Measurements from ENCODE around the gene PCDHB15. TPM values are rescaled to one million over a fixed set of nuclear protein-coding genes. Genes with fewer than 3 reads are reported as not detected.
"Not testable (repeated sequence)": the region's sequence is repeated elsewhere in the genome, so short reads cannot be mapped to it uniquely, and the experiment has no call there.

PCDHB15 gene
- total RNA-seq (2014; rRNA removed; shearing (Covaris generic)) = 1.6 and 2.0 TPM in 2 replicates

DNA sequence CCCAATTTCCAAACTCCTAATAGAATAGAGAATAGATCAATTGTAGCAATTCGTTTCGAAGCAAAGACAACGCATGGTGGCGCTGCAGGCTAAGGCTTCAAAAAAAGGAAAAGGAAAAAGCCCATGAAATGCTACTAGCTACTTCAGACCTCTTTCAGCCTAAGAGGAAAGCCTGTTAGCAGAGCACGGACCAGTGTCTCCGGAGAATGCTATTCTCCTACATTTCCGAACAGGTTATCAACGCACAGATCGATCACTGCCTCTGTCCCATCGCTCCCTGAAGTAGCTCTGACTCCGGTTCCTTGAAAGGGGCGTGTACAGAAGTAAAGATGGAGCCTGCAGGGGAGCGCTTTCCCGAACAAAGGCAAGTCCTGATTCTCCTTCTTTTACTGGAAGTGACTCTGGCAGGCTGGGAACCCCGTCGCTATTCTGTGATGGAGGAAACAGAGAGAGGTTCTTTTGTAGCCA lies at the start of gene PCDHB15:
Gene PCDHB15 (plus strand): TSS at position 146 of the 468 bp plus-strand sequence. CDS start 184 bp downstream, at position 330.
- peak; percentile 47 for DNase-seq (ENCODE audit: low read depth)

DNA sequence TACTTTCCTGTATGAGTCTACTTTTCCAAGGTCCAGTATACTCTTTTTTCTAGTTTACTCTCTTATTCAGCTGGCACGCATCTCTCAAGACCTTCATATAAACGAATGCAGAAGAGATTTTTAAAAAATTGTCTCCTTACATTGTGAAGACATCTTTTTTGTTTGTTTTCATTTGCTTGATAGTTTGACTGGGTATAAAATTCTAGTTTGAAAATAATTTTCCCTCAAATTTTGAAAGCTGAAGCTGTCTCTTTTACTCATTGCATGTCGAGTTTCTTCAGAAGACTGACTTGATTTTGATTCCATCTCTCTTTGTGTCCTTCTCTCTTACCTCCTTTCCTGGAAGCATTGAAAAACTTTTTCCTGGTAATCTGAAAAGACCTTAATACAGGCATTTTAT lies 48.8 kb upstream of the PCDHB15 start:
- no peak for DNase-seq (ENCODE audit: low read depth)

DNA sequence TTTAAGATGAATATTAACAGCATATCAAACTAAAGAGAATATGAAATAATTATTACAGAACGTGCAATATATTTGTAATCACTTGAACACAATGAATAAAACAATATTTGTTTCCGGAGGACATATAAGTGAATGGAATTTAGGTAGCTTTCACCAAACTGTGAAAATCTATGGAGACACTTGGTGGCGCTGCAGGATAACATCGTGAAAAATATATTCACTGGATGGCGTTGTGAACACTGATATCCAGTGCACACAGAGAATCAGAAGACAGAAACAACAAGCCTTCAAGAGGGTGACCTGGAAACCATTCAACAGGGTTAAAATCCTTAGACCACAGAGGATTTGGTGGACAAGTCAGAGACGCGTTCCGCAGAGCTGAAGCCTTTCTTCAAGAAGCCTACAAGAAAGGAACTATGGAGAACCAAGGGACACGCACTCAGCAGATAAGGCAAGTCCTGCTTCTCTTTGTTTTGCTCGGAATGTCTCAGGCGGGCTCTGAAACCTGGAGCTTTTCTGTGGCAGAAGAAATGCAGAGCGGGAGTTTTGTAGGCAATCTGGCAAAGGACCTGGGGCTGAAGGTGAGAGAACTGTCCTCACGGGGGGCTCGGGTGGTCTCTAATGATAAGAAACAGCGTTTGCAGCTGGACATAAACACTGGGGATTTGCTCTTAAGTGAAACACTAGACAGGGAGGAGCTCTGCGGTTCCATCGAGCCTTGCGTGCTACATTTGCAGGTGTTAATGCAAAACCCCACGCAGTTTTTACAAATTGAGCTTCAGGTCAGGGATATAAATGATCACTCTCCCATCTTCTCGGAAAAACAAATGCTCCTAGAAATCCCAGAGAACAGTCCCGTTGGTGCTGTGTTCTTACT lies 45.6 kb upstream of the PCDHB15 start, which contains the start of gene PCDHB11:
Gene PCDHB11 (plus strand): TSS at position 269 of the 877 bp plus-strand sequence. CDS start 148 bp downstream, at position 417.
- no peak for DNase-seq (ENCODE audit: low read depth)

DNA sequence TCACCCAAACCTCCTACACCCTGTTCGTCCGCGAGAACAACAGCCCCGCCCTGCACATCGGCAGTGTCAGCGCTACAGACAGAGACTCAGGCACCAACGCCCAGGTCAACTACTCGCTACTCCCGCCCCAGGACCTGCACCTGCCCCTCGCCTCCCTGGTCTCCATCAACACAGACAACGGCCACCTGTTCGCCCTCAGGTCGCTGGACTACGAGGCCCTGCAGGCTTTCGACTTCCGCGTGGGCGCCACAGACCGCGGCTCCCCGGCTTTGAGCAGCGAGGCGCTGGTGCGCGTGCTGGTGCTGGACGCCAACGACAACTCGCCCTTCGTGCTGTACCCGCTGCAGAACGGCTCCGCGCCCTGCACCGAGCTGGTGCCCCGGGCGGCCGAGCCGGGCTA lies 44.1 kb upstream of the PCDHB15 start:
- DNase-seq (ENCODE audit: low read depth) = not testable (repeated sequence)

DNA sequence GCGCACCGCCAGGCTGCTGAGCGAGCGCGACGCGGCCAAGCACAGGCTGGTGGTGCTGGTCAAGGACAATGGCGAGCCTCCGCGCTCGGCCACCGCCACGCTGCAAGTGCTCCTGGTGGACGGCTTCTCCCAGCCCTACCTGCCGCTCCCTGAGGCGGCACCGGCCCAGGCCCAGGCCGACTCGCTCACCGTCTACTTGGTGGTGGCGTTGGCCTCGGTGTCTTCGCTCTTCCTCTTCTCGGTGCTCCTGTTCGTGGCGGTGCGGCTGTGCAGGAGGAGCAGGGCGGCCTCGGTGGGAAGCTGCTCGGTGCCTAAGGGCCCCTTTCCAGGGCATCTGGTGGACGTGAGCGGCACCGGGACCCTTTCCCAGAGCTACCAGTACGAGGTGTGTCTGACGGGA lies 43.5 kb upstream of the PCDHB15 start:
- not testable (repeated sequence) for DNase-seq (ENCODE audit: low read depth)

DNA sequence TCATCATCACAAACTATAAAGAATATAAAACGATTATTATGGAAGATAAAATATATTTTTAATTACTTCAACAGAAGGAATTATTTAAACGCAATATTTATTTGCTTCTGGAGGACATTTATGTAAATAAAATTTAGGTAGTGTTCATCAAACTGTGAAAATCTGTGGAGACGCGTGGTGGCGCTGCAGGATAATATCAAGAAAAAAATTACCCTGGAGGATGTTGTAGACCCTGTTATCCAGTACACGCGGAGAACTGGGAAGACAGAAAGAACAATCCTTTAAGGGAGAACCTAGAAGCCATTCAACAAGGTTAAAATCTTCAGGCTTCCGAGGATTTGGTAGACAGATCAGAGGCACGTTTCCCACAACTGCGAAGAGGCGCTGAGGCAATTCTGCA lies 36.7 kb upstream of the PCDHB15 start, which contains the start of gene PCDHB12:
Gene PCDHB12 (plus strand): TSS at position 242 of the 400 bp plus-strand sequence. CDS start 189 bp downstream, outside the sequence.
- DNase-seq (ENCODE audit: low read depth) = peak; percentile 56

DNA sequence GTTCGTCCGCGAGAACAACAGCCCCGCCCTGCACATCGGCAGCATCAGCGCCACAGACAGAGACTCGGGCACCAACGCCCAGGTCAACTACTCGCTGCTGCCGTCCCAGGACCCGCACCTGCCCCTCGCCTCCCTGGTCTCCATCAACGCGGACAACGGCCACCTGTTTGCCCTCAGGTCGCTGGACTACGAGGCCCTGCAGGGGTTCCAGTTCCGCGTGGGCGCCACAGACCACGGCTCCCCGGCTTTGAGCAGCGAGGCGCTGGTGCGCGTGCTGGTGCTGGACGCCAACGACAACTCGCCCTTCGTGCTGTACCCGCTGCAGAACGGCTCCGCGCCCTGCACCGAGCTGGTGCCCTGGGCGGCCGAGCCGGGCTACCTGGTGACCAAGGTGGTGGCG lies 34.9 kb upstream of the PCDHB15 start:
- not testable (repeated sequence) for DNase-seq (ENCODE audit: low read depth)

DNA sequence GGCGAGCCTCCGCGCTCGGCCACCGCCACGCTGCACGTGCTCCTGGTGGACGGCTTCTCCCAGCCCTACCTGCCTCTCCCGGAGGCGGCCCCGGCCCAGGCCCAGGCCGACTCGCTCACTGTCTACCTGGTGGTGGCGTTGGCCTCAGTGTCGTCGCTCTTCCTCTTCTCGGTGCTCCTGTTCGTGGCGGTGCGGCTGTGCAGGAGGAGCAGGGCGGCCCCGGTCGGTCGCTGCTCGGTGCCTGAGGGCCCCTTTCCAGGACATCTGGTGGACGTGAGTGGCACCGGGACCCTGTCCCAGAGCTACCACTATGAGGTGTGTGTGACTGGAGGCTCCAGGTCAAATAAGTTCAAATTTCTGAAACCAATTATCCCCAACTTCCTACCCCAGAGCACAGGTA lies 34.3 kb upstream of the PCDHB15 start:
- DNase-seq (ENCODE audit: low read depth) = not testable (repeated sequence)

DNA sequence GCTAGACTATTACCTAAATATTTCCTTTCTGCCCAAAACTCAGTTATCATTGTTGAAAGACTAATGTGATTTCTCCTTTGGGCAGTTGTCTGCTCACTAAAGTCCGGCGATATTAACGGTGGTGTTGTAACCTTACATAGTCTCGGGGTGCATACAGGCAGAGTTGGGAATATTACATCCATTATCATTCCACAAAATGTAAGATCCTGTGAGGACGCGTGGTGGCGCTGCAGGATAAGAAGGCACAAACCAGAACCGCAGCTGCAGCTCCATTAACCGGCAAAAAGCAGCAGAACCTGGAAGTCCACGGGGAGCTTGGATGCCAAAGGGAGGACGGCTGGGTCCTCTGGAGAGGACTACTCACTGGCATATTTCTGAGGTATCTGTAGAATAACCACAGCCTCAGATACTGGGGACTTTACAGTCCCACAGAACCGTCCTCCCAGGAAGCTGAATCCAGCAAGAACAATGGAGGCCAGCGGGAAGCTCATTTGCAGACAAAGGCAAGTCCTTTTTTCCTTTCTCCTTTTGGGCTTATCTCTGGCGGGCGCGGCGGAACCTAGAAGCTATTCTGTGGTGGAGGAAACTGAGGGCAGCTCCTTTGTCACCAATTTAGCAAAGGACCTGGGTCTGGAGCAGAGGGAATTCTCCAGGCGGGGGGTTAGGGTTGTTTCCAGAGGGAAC lies 31.4 kb upstream of the PCDHB15 start, which contains the start of gene PCDHB13:
Gene PCDHB13 (plus strand): TSS at position 264 of the 684 bp plus-strand sequence. CDS start 205 bp downstream, at position 469.
- DNase-seq (ENCODE audit: low read depth) = peak; percentile 66

DNA sequence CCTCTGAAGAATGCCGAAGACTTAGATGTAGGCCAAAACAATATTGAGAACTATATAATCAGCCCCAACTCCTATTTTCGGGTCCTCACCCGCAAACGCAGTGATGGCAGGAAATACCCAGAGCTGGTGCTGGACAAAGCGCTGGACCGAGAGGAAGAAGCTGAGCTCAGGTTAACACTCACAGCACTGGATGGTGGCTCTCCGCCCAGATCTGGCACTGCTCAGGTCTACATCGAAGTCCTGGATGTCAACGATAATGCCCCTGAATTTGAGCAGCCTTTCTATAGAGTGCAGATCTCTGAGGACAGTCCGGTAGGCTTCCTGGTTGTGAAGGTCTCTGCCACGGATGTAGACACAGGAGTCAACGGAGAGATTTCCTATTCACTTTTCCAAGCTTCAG lies 30.6 kb upstream of the PCDHB15 start:
- DNase-seq (ENCODE audit: low read depth) = not testable (repeated sequence)

DNA sequence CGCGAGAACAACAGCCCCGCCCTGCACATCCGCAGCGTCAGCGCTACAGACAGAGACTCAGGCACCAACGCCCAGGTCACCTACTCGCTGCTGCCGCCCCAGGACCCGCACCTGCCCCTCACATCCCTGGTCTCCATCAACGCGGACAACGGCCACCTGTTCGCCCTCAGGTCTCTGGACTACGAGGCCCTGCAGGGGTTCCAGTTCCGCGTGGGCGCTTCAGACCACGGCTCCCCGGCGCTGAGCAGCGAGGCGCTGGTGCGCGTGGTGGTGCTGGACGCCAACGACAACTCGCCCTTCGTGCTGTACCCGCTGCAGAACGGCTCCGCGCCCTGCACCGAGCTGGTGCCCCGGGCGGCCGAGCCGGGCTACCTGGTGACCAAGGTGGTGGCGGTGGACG lies 29.7 kb upstream of the PCDHB15 start:
- not testable (repeated sequence) for DNase-seq (ENCODE audit: low read depth)

DNA sequence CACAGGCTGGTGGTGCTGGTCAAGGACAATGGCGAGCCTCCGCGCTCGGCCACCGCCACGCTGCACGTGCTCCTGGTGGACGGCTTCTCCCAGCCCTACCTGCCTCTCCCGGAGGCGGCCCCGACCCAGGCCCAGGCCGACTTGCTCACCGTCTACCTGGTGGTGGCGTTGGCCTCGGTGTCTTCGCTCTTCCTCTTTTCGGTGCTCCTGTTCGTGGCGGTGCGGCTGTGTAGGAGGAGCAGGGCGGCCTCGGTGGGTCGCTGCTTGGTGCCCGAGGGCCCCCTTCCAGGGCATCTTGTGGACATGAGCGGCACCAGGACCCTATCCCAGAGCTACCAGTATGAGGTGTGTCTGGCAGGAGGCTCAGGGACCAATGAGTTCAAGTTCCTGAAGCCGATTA lies 29.2 kb upstream of the PCDHB15 start:
- DNase-seq (ENCODE audit: low read depth) = not testable (repeated sequence)

DNA sequence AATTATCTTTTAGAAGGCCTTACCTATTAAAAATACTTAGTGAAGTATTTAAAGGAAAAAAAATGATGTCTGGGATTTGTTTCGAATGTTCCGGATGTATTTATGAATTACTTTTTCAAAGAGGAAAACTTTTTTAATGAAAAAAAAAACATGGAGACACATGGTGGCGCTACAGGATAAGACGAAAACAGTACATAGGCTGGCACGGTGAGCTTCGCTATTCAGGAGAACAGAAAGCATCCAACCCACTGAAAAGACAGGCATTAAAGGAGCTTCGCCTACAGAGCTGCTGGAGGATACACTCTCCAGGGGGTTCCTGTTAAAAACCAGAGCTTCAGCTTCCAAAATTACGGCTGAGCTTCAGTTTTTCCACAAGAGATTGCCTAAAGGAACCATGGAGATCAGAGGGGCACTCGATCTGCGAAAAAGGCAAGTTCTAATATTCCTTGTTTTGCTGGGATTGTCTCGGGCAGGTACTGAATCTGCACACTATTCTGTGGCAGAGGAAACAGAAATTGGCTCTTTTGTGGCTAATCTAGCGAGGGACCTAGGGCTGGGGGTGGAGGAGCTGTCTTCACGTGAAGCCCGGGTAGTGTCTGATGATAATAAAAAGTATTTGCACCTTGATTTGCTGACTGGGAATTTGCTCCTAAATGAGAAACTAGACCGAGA lies 21.9 kb upstream of the PCDHB15 start, which contains the start of gene PCDHB14:
Gene PCDHB14 (plus strand): TSS at position 232 of the 672 bp plus-strand sequence. CDS start 163 bp downstream, at position 395.
- peak; percentile 40 for DNase-seq (ENCODE audit: low read depth)

DNA sequence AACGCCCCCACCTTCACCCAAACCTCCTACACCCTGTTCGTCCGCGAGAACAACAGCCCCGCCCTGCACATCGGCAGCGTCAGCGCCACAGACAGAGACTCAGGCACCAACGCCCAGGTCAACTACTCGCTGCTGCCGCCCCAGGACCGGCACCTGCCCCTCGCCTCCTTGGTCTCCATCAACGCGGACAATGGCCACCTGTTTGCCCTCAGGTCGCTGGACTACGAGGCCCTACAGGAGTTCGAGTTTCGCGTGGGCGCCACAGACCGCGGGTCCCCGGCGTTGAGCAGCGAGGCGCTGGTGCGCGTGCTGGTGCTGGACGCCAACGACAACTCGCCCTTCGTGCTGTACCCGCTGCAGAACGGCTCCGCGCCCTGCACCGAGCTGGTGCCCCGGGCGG lies 20.4 kb upstream of the PCDHB15 start:
- DNase-seq (ENCODE audit: low read depth) = not testable (repeated sequence)

DNA sequence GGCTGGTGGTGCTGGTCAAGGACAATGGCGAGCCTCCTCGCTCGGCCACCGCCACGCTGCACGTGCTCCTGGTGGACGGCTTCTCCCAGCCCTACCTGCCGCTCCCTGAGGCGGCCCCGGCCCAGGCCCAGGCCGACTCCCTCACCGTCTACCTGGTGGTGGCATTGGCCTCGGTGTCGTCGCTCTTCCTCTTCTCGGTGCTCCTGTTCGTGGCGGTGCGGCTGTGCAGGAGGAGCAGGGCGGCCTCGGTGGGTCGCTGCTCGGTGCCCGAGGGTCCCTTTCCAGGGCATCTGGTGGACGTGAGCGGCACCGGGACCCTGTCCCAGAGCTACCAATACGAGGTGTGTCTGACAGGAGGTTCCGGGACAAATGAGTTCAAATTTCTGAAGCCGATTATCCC lies 19.8 kb upstream of the PCDHB15 start:
- not testable (repeated sequence) for DNase-seq (ENCODE audit: low read depth)

DNA sequence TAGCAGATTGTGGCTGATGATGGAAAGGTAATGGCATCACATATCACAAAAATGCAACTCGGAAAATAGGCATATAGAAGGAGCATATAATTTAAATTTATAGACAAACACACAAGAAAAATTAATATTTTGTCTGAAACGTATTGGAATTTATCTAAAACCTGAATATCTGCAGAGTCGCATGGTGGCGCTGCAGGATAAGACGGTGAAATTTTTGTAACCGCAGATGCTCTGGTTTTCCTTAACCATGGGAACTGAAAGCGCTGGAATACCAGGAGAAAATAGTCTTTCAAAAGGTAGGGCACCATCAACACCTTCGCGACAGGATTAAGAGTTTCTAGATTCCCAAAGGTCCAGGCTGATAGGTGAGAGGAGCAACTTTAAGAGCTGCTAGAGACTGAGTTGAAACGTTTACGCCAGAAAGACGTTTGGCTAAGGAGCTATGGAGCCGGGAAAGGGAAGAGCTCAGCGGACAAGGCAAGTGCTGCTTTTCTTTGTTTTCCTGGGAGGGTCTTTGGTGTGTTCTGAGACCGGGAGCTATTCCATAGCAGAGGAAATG lies 11.0 kb upstream of the PCDHB15 start:
- DNase-seq (ENCODE audit: low read depth) = peak; percentile 35

DNA sequence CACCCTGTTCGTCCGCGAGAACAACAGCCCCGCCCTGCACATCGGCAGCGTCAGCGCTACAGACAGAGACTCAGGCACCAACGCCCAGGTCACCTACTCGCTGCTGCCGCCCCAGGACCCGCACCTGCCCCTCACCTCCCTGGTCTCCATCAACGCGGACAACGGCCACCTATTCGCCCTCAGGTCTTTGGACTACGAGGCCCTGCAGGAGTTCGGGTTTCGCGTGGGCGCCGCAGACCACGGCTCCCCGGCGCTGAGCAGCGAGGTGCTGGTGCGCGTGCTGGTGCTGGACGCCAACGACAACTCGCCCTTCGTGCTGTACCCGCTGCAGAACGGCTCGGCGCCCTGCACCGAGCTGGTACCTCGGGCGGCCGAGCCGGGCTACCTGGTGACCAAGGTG lies 9.3 kb upstream of the PCDHB15 start:
- DNase-seq (ENCODE audit: low read depth) = not testable (repeated sequence)

DNA sequence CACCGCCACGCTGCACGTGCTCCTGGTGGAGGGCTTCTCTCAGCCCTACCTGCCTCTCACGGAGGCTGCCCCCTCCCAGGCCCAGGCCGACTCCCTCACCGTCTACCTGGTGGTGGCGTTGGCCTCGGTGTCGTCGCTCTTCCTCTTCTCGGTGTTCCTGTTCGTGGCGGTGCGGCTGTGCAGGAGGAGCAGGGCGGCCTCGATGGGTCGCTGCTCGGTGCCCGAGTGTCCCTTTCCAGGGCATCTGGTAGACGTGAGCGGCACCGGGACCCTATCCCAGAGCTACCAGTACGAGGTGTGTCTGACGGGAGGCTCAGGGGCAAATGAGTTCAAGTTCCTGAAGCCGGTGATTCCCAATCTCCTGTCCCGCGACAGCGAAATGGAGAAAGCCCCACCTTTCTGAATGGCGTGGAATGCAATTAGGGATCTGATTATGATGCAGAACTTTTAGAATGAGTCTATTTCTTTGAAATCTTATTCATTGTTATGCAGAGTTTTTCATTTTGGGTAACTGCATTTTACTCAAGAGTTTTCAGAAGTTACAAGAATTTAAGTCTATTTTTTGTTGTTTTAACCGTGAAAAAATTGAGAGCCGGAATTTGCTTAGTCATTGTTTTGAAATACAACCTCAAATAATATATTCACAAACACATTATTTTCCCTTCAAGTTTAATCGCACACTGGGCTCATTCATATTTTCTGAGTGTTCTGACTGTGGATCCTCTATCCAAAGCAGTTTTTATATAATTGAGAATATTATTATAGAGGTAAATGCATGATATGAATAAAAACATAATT lies 8.5 kb upstream of the PCDHB15 start:
- DNase-seq (ENCODE audit: low read depth) = no peak

DNA sequence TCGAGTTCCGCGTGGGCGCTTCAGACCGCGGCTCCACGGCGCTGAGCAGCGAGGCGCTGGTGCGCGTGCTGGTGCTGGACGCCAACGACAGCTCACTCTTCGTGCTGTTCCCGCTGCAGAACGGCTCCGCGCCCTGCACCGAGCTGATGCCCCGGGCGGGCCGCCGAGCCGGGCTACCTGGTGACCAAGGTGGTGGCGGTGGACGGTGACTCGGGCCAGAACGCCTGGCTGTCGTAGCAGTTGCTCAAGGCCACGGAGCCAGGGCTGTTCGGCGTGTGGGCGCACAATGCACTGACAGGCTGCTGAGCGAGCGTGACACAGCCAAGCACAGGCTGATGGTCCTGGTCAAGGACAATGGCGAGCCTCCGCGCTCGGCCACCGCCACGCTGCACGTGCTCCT lies 3.7 kb upstream of the PCDHB15 start:
- DNase-seq (ENCODE audit: low read depth) = no peak

DNA sequence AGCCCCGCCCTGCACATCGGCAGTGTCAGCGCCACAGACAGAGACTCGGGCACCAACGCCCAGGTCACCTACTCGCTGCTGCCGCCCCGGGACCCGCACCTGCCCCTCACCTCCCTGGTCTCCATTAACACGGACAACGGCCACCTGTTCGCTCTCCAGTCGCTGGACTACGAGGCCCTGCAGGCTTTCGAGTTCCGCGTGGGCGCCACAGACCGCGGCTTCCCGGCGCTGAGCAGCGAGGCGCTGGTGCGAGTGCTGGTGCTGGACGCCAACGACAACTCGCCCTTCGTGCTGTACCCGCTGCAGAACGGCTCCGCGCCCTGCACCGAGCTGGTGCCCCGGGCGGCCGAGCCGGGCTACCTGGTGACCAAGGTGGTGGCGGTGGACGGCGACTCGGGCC lies 1.8 kb downstream of the PCDHB15 start:
- DNase-seq (ENCODE audit: low read depth) = not testable (repeated sequence)

Data from RPMI7951 (cell line).